ENCODE results near the gene GPR3. TPM values are rescaled to one million over a fixed set of nuclear protein-coding genes. Genes with fewer than 3 reads are reported as not detected.
"Not testable (repeated sequence)": the region's sequence is repeated elsewhere in the genome, so short reads cannot be mapped to it uniquely, and the experiment has no call there.

The GPR3 gene
- total RNA-seq, 2 experiments from 2014 or later = 0.58 to 0.65 TPM

GRCh38 chr1:27383661-27384060 is 8.8 kb upstream of the GPR3 start:
- no peak overlapping the region for H3K4me3 Mint-ChIP-seq

GRCh38 chr1:27384797-27385196 is 7.6 kb upstream of the GPR3 start:
- CTCF ChIA-PET = interaction anchor here (0.8 to 8.9 kb wide), 4 partner anchors 10 to 85 kb away, joined by 3 to 123 read pairs (median 3); no protein-coding TSS in a partner anchor
- peaks cover 18% of the 10 kb centered on the region for H3K27me3 Mint-ChIP-seq
- H3K9me3 Mint-ChIP-seq; H3K4me3 Mint-ChIP-seq; H3K4me1 Mint-ChIP-seq; POLR2A ChIA-PET; H3K36me3 Mint-ChIP-seq (ENCODE audit: low read depth); DNase-seq; H3K27ac Mint-ChIP-seq: not testable (repeated sequence)

More at GRCh38 chr1:27383661-27384060, 8.8 kb upstream of the GPR3 start:
- Mint-ChIP-seq H3K27me3 (peaks cover 17% of the 10 kb centered on the region), H3K27ac (no peak overlapping the region), H3K4me1 (peaks cover 2% of the 10 kb centered on the region), H3K36me3 (ENCODE audit: low read depth) (no peaks in the 10 kb centered on the region), H3K9me3 (no peaks in the 10 kb centered on the region)
- CTCF ChIA-PET = interaction anchor here (1.0 to 8.9 kb wide), 2 partner anchors 51 to 84 kb away, joined by 3 to 123 read pairs; no protein-coding TSS in a partner anchor
- POLR2A ChIA-PET = interaction anchor here (0.9 kb wide), 1 partner anchor 26 kb away, joined by 3 read pairs; no protein-coding TSS in a partner anchor
- DNase-seq = no peak

DNA sequence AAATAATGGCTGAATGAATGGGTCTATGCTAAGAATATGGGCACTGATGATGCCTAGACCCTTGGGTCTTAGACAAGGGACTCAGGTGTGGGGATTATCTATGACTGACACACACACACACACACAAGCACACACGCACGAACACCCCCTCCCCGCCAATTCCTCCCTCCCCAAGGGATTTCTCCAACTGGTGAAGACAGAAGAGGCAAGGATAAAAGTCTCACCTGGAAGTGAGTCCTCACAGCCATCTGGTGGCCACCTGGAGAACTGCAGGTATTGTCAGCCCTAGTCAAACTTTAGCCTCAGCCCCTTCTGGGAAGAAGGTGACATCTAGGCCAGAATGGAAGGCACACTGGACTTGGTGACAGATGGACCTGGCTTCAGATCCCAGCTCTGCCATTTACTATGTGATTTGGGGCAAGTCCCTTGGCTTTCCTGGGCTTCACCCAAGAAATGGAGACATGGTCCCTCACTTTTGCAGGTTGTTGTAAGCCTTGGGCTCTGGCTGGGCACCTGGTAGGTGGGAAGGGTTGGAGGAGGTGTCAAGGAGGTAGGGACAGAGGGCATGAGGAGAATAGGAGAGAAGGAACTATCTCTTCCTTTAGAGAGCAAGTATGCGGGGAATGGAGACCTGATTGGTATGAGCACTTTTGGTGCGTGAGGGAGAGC is 4.0 kb upstream of the GPR3 start:
- Mint-ChIP-seq H3K27me3 (peaks cover 10% of the 10 kb centered on the region), H3K36me3 (ENCODE audit: low read depth) (no peaks in the 10 kb centered on the region), H3K4me1 (peaks cover 18% of the 10 kb centered on the region), H3K9me3 (no peaks in the 10 kb centered on the region), H3K27ac (no peak overlapping the region), H3K4me3 (no peak overlapping the region)
- ChIA-PET CTCF (interaction anchor here (0.7 to 8.9 kb wide), 16 partner anchors 16 to 344 kb away, joined by 3 to 123 read pairs (median 4); partner anchors contain the start of genes MAP3K6, SYTL1 and TMEM222), POLR2A (interaction anchor here (1.0 to 2.8 kb wide), 2 partner anchors 31 to 46 kb away, joined by 4 to 8 read pairs; partner anchors contain the start of gene SYTL1)
- DNase-seq = peak; percentile 78

- H3K36me3 Mint-ChIP-seq (ENCODE audit: low read depth) = no peaks in the 10 kb centered on the region
- H3K27ac Mint-ChIP-seq = peak overlapping the region; percentile 27
- H3K9me3 Mint-ChIP-seq = no peaks in the 10 kb centered on the region
- POLR2A ChIA-PET = interaction anchor here (1.0 to 1.8 kb wide), 6 partner anchors 9 to 97 kb away, joined by 3 to 5 read pairs (median 3); no protein-coding TSS in a partner anchor
- peak overlapping the region; percentile 74 for H3K4me3 Mint-ChIP-seq
- peaks cover 6% of the 10 kb centered on the region for H3K27me3 Mint-ChIP-seq
- CTCF ChIA-PET = interaction anchor here (1.0 to 2.7 kb wide), 12 partner anchors 9 to 217 kb away, joined by 3 to 20 read pairs (median 7); partner anchors contain the start of gene MAP3K6
- peaks cover 25% of the 10 kb centered on the region for H3K4me1 Mint-ChIP-seq
- no peak for DNase-seq
Measured at GRCh38 chr1:27391511-27392095, 819 bp upstream of the GPR3 start.

- POLR2A ChIA-PET = interaction anchor here (1.1 to 4.9 kb wide), 2 partner anchors 27 to 93 kb away, joined by 5 to 24 read pairs; partner anchors contain the start of gene MAP3K6
- Mint-ChIP-seq H3K9me3 (no peaks in the 10 kb centered on the region), H3K36me3 (ENCODE audit: low read depth) (no peaks in the 10 kb centered on the region), H3K4me3 (peak overlapping the region; percentile 74), H3K27me3 (peaks cover 3% of the 10 kb centered on the region), H3K27ac (peak overlapping the region; percentile 54), H3K4me1 (peaks cover 25% of the 10 kb centered on the region)
- no peak for DNase-seq
- CTCF ChIA-PET = interaction anchor here (1.2 to 6.6 kb wide), 2 partner anchors 10 to 96 kb away, joined by 3 to 133 read pairs; no protein-coding TSS in a partner anchor
Measured at GRCh38 chr1:27392778-27393635, 585 bp downstream of the GPR3 start.

- no peaks in the 10 kb centered on the region for H3K36me3 Mint-ChIP-seq (ENCODE audit: low read depth)
- H3K4me1 Mint-ChIP-seq = peaks cover 23% of the 10 kb centered on the region
- no peaks in the 10 kb centered on the region for H3K27me3 Mint-ChIP-seq
- CTCF ChIA-PET = interaction anchor here (1.1 to 6.6 kb wide), 6 partner anchors 8 to 97 kb away, joined by 3 to 133 read pairs (median 8); partner anchors contain the start of gene SYTL1
- POLR2A ChIA-PET = interaction anchor here (1.1 to 4.9 kb wide), 2 partner anchors 28 to 94 kb away, joined by 5 to 24 read pairs; partner anchors contain the start of gene MAP3K6
- H3K9me3 Mint-ChIP-seq = no peaks in the 10 kb centered on the region
- H3K4me3 Mint-ChIP-seq = peak overlapping the region; percentile 74
- DNase-seq = no peak
- no peak overlapping the region for H3K27ac Mint-ChIP-seq
Measured at GRCh38 chr1:27393641-27394281, 1.3 kb downstream of the GPR3 start.

DNA sequence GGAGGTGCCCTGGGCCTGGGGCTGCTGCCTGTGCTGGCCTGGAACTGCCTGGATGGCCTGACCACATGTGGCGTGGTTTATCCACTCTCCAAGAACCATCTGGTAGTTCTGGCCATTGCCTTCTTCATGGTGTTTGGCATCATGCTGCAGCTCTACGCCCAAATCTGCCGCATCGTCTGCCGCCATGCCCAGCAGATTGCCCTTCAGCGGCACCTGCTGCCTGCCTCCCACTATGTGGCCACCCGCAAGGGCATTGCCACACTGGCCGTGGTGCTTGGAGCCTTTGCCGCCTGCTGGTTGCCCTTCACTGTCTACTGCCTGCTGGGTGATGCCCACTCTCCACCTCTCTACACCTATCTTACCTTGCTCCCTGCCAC is 1.8 kb downstream of the GPR3 start:
- no peak for DNase-seq
- no peaks in the 10 kb centered on the region for H3K36me3 Mint-ChIP-seq (ENCODE audit: low read depth)
- no peaks in the 10 kb centered on the region for H3K27me3 Mint-ChIP-seq
- H3K4me1 Mint-ChIP-seq = peaks cover 23% of the 10 kb centered on the region
- H3K9me3 Mint-ChIP-seq = no peaks in the 10 kb centered on the region
- ChIA-PET CTCF (interaction anchor here (0.6 to 6.6 kb wide), 14 partner anchors 8 to 269 kb away, joined by 3 to 133 read pairs (median 6); partner anchors contain the start of genes AHDC1, MAP3K6 and SYTL1), POLR2A (interaction anchor here (0.9 to 4.9 kb wide), 4 partner anchors 16 to 262 kb away, joined by 3 to 24 read pairs (median 4); no protein-coding TSS in a partner anchor)
- peak overlapping the region; percentile 31 for H3K4me3 Mint-ChIP-seq
- H3K27ac Mint-ChIP-seq = no peak overlapping the region

DNA sequence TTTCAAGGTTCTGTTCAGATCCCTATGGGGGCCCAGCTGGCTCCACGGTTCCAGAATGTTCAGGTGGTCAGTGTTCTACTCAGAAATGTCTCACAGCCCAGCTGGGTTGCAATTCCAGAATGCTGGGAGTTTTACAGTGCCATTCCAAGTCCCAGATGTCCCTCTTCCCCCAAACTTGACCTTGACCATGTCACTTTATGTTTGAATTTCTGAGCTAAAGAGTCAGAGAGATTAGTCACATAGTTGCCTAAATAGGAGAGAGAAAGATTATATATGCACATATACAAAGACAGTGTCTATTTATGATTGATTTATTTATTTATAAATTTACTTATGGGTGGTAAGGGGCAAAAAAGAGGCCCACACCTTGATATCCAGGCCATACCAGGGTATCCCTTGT is 2.5 kb downstream of the GPR3 start:
- CTCF ChIA-PET = interaction anchor here (0.6 to 6.6 kb wide), 22 partner anchors 9 to 349 kb away, joined by 3 to 133 read pairs (median 3); partner anchors contain the start of genes AHDC1, CD164L2, MAP3K6 and SYTL1
- DNase-seq = no peak
- Mint-ChIP-seq H3K9me3 (no peaks in the 10 kb centered on the region), H3K36me3 (ENCODE audit: low read depth) (no peaks in the 10 kb centered on the region), H3K27me3 (no peaks in the 10 kb centered on the region), H3K27ac (no peak overlapping the region), H3K4me1 (peaks cover 23% of the 10 kb centered on the region), H3K4me3 (no peak overlapping the region)
- POLR2A ChIA-PET = interaction anchor here (0.6 to 4.9 kb wide), 8 partner anchors 15 to 262 kb away, joined by 3 to 24 read pairs (median 3); no protein-coding TSS in a partner anchor

- ChIA-PET CTCF (interaction anchor here (0.7 to 6.6 kb wide), 23 partner anchors 9 to 349 kb away, joined by 3 to 133 read pairs (median 4); partner anchors contain the start of genes AHDC1, CD164L2 and MAP3K6), POLR2A (interaction anchor here (0.6 to 4.9 kb wide), 10 partner anchors 30 to 261 kb away, joined by 3 to 24 read pairs (median 3); no protein-coding TSS in a partner anchor)
- Mint-ChIP-seq H3K9me3 (no peaks in the 10 kb centered on the region), H3K4me3 (no peak overlapping the region), H3K27ac (no peak overlapping the region), H3K4me1 (peaks cover 23% of the 10 kb centered on the region), H3K36me3 (ENCODE audit: low read depth) (no peaks in the 10 kb centered on the region), H3K27me3 (no peaks in the 10 kb centered on the region)
- peak; percentile 84 for DNase-seq
Measured at GRCh38 chr1:27395441-27396195, 3.2 kb downstream of the GPR3 start.

GRCh38 chr1:27397110-27397509 is 4.7 kb downstream of the GPR3 start:
- no peak overlapping the region for H3K27ac Mint-ChIP-seq
- H3K27me3 Mint-ChIP-seq = no peaks in the 10 kb centered on the region

DNA sequence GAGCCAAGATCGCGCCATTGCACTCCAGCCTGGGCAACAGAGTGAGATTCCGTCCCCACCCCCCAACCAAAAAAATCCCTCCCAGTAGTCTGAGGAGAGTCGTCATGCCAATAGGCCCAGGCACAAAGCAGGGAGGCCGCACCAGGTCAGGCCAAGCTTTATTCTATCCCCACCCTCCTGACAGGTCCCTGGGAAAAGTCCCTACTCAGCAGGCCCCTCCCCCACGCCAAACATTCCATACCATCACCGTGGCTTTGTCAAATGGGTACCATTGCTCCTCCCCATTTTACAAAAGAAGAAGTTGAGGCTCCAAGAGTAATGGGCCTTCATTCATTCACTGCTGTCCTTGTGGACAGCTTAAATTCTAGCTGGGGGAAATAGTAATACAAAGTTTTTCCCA is 5.3 kb downstream of the GPR3 start:
- Mint-ChIP-seq H3K4me1 (peaks cover 12% of the 10 kb centered on the region), H3K9me3 (no peaks in the 10 kb centered on the region), H3K36me3 (ENCODE audit: low read depth) (no peaks in the 10 kb centered on the region), H3K27me3 (no peaks in the 10 kb centered on the region), H3K27ac (no peak overlapping the region), H3K4me3 (no peak overlapping the region)
- POLR2A ChIA-PET = interaction anchor here (0.9 to 4.9 kb wide), 5 partner anchors 32 to 265 kb away, joined by 3 to 24 read pairs (median 4); partner anchors contain the start of gene MAP3K6
- DNase-seq = no peak
- CTCF ChIA-PET = interaction anchor here (0.7 to 6.6 kb wide), 12 partner anchors 10 to 272 kb away, joined by 3 to 133 read pairs (median 4); partner anchors contain the start of gene MAP3K6

More at GRCh38 chr1:27397110-27397509, 4.7 kb downstream of the GPR3 start:
- Mint-ChIP-seq H3K36me3 (ENCODE audit: low read depth) (no peaks in the 10 kb centered on the region), H3K4me1 (peaks cover 16% of the 10 kb centered on the region), H3K9me3 (no peaks in the 10 kb centered on the region), H3K4me3 (no peak overlapping the region)
- ChIA-PET CTCF (interaction anchor here (0.7 to 6.6 kb wide), 13 partner anchors 19 to 272 kb away, joined by 3 to 133 read pairs (median 6); partner anchors contain the start of gene MAP3K6), POLR2A (interaction anchor here (0.9 to 4.9 kb wide), 6 partner anchors 31 to 159 kb away, joined by 3 to 24 read pairs (median 4); partner anchors contain the start of gene MAP3K6)
- DNase-seq = no peak
